ENCODE measurements around the gene HERC3. TPM values are rescaled to one million over a fixed set of nuclear protein-coding genes. Genes with fewer than 3 reads are reported as not detected.

Gene HERC3
- total and polyA plus RNA-seq, 2 experiments from 2014 or later: 2.2 to 2.4 TPM

DNA sequence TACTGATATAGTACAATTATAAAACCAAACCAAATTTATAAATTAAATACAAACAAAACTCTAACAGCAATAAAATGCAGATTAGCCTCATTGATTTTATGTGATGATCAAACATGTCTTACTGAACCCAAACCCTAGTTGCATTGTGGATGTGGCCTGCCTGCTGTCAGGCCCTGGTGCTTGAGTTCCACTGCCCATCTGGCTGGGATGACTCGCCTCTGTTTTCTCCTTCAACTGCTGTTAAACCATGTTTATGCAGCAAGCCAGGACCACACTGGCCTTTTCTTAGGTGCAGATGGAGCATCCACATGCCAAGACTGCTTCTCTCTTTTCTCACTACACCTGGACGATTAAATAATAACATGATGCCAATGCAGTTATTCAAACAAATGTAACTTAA, 82.7 kb downstream of the HERC3 start:
- Histone ChIP-seq H3K4me2 (no peak overlapping the region), H3K27ac (ENCODE audit: low read depth) (no peak overlapping the region), H3K4me1 (ENCODE audit: insufficient read depth) (no peaks in the 10 kb centered on the region; the same call in 1 of the 2 replicates), H2AFZ (no peak overlapping the region), H3K4me3 (no peak overlapping the region), H3K27me3 (ENCODE audit: insufficient read depth) (no peaks in the 10 kb centered on the region), H3K79me2 (replicated peaks; ENCODE audit: insufficient read depth) (no peaks in the 10 kb centered on the region), H4K20me1 (replicated peaks; ENCODE audit: insufficient read depth) (no peaks in the 10 kb centered on the region), H3K36me3 (ENCODE audit: insufficient read depth) (no peaks in the 10 kb centered on the region), H3K9me2 (ENCODE audit: insufficient read depth) (no peaks in the 10 kb centered on the region), H3F3A (replicated peaks; ENCODE audit: low read depth) (no peaks in the 10 kb centered on the region)
- no peak for TF ChIP-seq CREB1 (CRISPR knock-in tag; IDR thresholded peaks at IDR 0.05; ENCODE audit: low read depth)
- TF ChIP-seq REST (IDR thresholded peaks at IDR 0.05; ENCODE audit: unreplicated experiment): no peak
- TF ChIP-seq EZH2phosphoT487 (IDR thresholded peaks at IDR 0.05; ENCODE audit: unreplicated experiment): no peak
- no peak for TF ChIP-seq STAT1 (IDR thresholded peaks at IDR 0.05; ENCODE audit: unreplicated experiment)
- TF ChIP-seq, protein P1, sequence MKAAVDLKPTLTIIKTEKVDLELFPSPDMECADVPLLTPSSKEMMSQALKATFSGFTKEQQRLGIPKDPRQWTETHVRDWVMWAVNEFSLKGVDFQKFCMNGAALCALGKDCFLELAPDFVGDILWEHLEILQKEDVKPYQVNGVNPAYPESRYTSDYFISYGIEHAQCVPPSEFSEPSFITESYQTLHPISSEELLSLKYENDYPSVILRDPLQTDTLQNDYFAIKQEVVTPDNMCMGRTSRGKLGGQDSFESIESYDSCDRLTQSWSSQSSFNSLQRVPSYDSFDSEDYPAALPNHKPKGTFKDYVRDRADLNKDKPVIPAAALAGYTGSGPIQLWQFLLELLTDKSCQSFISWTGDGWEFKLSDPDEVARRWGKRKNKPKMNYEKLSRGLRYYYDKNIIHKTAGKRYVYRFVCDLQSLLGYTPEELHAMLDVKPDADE (IDR thresholded peaks at IDR 0.05): no peak
- no peak for TF ChIP-seq EZH2 (IDR thresholded peaks at IDR 0.05; ENCODE audit: low read depth, unreplicated experiment)
- no peak for TF ChIP-seq NANOG (IDR thresholded peaks at IDR 0.05; ENCODE audit: borderline replicate concordance)
- TF ChIP-seq ZNF331 (CRISPR knock-in tag; IDR thresholded peaks at IDR 0.05; ENCODE audit: low read depth): no peak
- no peak for TF ChIP-seq POLR2AphosphoS5 (IDR thresholded peaks at IDR 0.05; ENCODE audit: low read depth)
- TF ChIP-seq ZNF114 (CRISPR knock-in tag; IDR thresholded peaks at IDR 0.05): no peak
- no peak for TF ChIP-seq CTCF (conservative IDR thresholded peaks at IDR 0.05; ENCODE audit: low read depth in 2 of 2)
- no peak for TF ChIP-seq JUNB (IDR thresholded peaks at IDR 0.05; ENCODE audit: unreplicated experiment)
- ATAC-seq: no peak
- no peak for DNase-seq (ENCODE audit: low spot score)
- Mint-ChIP-seq H3K36me3 (ENCODE audit: low read depth) (no peaks in the 10 kb centered on the region), H3K9me3 (no peaks in the 10 kb centered on the region), H3K4me1 (peaks cover 9% of the 10 kb centered on the region; the same call in 2 of the 3 replicates), H3K27me3 (ENCODE audit: insufficient read depth, low read depth, poor library complexity) (peaks cover 3% of the 10 kb centered on the region), H3K27ac (no peak overlapping the region), H3K4me3 (no peak overlapping the region)
